GM21737 (cell line): ENCODE measurements around the gene PAEP.

Experiments
- ATAC-seq: cut with Tn5 transposase; IDR thresholded peaks from one replicate; pipeline ENCODE4 v1.9.1; 2021; ENCODE audit warnings: mild to moderate bottlenecking, moderate library complexity; ENCODE audit not compliant: unreplicated experiment

Gene PAEP

GRCh38 chr9:135612981-135613910, 51.7 kb downstream of the PAEP start:
- ATAC-seq, result no peak

- ATAC-seq, result no peak
Observed at GRCh38 chr9:135613946-135614805, 52.6 kb downstream of the PAEP start.

- ATAC-seq, result no peak
Observed at GRCh38 chr9:135614821-135615665, 53.5 kb downstream of the PAEP start.

- no peak for ATAC-seq
Observed at GRCh38 chr9:135615666-135616618, 54.4 kb downstream of the PAEP start.
